ENCODE measurements around the gene MUC16.
"Not testable (repeated sequence)": the region's sequence is repeated elsewhere in the genome, so short reads cannot be mapped to it uniquely, and the experiment has no call there.

MUC16 gene

GRCh38 chr19:9009935-9010651, at the start of gene MUC16:
TSS of gene MUC16 (minus strand) at chr19:9010409.
- DNase-seq (ENCODE audit: low spot score in 2 of 2) (no peak), ATAC-seq (replicated peaks; ENCODE audit: extremely low read depth, poor library complexity, severe bottlenecking) (no peak)
- peaks cover 22% of the 10 kb centered on the region for H3K27me3 Mint-ChIP-seq
- H3K9me3 Mint-ChIP-seq: no peaks in the 10 kb centered on the region
- H3K4me3 Mint-ChIP-seq: peak within 1 kb of the TSS; percentile 50
- H3K36me3 Mint-ChIP-seq (ENCODE audit: insufficient read depth): peaks cover 3% of the 10 kb centered on the region
- no peaks in the 10 kb centered on the region for H3K4me1 Mint-ChIP-seq
- H3K27ac Mint-ChIP-seq (ENCODE audit: low read depth): peak within 1 kb of the TSS; percentile 38

DNA sequence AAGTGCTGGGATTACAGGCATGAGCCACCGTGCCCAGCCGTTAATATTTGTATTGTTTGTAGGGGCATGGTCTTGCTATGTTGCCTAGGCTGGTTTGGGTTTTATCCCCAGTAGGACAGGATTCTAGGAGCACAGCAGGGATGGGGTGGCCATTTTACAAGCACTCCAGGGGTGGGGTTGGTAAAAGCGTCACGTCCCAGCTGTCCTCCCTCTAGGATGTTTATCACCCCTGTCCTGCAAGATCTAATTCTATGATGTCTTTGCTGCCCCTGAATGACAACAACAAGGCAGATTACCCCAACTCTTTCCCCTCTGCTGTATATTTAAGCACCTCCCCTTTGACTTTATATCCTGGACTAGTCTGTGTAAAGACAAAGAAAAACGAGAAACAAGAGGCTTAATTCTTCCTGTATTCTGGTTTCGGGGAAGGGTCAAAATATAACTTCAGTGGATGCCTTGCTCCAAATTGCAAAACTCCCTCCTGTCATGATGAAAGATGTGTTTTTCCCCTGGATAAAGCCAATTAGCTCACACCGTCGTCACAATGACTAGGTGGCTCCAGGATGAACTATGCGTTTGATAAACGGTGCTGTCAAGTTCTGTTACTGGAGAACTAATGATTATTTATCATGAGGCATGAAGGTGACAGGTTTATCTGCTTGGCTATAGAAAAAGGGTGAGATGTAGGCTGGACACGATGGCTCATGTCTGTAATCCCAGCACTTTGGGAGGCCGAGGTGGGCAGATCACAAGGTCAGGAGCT, 48.9 kb upstream of the MUC16 start:
- Mint-ChIP-seq H3K27ac (ENCODE audit: low read depth) (no peak overlapping the region), H3K27me3 (peaks cover 18% of the 10 kb centered on the region), H3K4me1 (no peaks in the 10 kb centered on the region), H3K4me3 (no peak overlapping the region), H3K36me3 (ENCODE audit: insufficient read depth) (peaks cover 1% of the 10 kb centered on the region), H3K9me3 (peaks cover 5% of the 10 kb centered on the region)
- DNase-seq (ENCODE audit: low spot score in 2 of 2) (no peak), ATAC-seq (replicated peaks; ENCODE audit: extremely low read depth, poor library complexity, severe bottlenecking) (no peak)

- no peak overlapping the region for H3K4me3 Mint-ChIP-seq
- ATAC-seq (replicated peaks; ENCODE audit: extremely low read depth, poor library complexity, severe bottlenecking) (no peak), DNase-seq (ENCODE audit: low spot score in 2 of 2) (no peak)
- no peak overlapping the region for H3K27ac Mint-ChIP-seq (ENCODE audit: low read depth)
- peaks cover 5% of the 10 kb centered on the region for H3K9me3 Mint-ChIP-seq
- H3K27me3 Mint-ChIP-seq: peaks cover 11% of the 10 kb centered on the region
- peaks cover 1% of the 10 kb centered on the region for H3K36me3 Mint-ChIP-seq (ENCODE audit: insufficient read depth)
- H3K4me1 Mint-ChIP-seq: no peaks in the 10 kb centered on the region
These were observed 47.5 kb upstream of the MUC16 start for GRCh38 chr19:9057505-9058258.

DNA sequence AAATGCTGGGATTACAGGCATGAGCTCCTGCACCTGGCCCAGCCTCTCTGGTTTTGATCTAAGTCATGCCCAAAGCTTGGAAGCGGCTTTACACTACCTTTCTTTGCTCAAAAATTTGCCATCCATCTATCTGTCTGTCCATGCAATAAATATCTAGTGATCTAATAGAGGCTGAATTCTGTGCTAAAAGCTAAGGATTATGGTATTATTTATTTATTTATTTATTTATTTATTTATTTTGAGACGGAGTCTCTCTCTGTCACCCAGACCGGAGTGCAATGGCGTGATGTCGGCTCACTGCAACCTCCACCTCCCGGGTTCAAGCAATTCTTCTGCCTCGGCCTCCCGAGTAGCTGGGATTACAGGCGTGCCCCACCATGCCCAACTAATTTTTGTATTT, 45.9 kb upstream of the MUC16 start:
- H3K27ac Mint-ChIP-seq (ENCODE audit: low read depth); H3K4me1 Mint-ChIP-seq; H3K9me3 Mint-ChIP-seq; DNase-seq (ENCODE audit: low spot score in 2 of 2); H3K4me3 Mint-ChIP-seq; H3K36me3 Mint-ChIP-seq (ENCODE audit: insufficient read depth); ATAC-seq (replicated peaks; ENCODE audit: extremely low read depth, poor library complexity, severe bottlenecking); H3K27me3 Mint-ChIP-seq: not testable (repeated sequence)

DNA sequence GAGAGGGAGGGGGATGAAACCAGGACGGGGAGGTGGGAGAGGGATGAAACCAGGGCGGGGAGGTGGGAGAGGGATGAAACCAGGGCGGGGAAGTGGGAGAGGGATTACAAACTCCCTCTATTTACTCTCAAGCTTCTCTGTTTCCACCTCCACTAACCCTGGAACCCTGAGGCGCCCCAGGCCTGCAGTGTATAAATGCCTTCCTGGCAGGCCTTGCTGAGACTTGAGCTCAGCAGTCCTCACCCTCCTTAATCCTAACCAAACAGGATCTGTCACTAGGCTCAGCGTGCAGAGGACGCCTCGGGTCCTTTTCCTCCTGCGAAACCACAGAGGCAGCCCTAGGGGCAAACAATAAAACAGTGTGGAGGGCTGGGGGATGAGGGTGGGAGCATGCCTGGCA, 44.6 kb upstream of the MUC16 start:
- no peak overlapping the region for H3K27ac Mint-ChIP-seq (ENCODE audit: low read depth)
- peaks cover 5% of the 10 kb centered on the region for H3K9me3 Mint-ChIP-seq
- peaks cover 1% of the 10 kb centered on the region for H3K36me3 Mint-ChIP-seq (ENCODE audit: insufficient read depth)
- DNase-seq (ENCODE audit: low spot score in 2 of 2) (no peak), ATAC-seq (replicated peaks; ENCODE audit: extremely low read depth, poor library complexity, severe bottlenecking) (no peak)
- peaks cover 8% of the 10 kb centered on the region for H3K27me3 Mint-ChIP-seq
- no peaks in the 10 kb centered on the region for H3K4me1 Mint-ChIP-seq
- H3K4me3 Mint-ChIP-seq: no peak overlapping the region

DNA sequence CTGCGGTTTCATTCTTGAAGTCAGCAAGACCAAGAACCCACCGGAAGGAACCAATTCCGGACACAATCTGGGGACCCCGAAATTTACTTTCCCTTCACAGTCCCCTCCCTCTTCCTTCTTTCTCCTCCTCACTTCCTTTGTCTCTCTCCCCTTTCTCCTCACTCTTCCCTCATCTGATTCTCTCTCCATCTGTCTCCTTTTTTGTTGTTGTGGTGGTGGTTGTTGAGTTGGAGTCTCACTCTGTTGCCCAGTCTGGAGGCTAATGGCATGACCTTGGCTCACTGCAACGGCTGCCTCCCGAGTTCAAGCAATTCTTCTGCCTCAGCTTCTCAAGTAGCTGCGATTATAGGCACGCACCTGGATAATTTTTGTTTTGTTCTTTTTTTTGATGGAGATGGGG, 44.0 kb upstream of the MUC16 start:
- ATAC-seq (replicated peaks; ENCODE audit: extremely low read depth, poor library complexity, severe bottlenecking) (no peak), DNase-seq (ENCODE audit: low spot score in 2 of 2) (no peak)
- H3K4me3 Mint-ChIP-seq: no peak overlapping the region
- H3K9me3 Mint-ChIP-seq: peaks cover 5% of the 10 kb centered on the region
- peaks cover 1% of the 10 kb centered on the region for H3K36me3 Mint-ChIP-seq (ENCODE audit: insufficient read depth)
- no peak overlapping the region for H3K27ac Mint-ChIP-seq (ENCODE audit: low read depth)
- peaks cover 8% of the 10 kb centered on the region for H3K27me3 Mint-ChIP-seq
- H3K4me1 Mint-ChIP-seq: no peaks in the 10 kb centered on the region

- not testable (repeated sequence) for DNase-seq (ENCODE audit: low spot score in 2 of 2); H3K27me3 Mint-ChIP-seq; H3K36me3 Mint-ChIP-seq (ENCODE audit: insufficient read depth); H3K4me1 Mint-ChIP-seq; ATAC-seq (replicated peaks; ENCODE audit: extremely low read depth, poor library complexity, severe bottlenecking); H3K27ac Mint-ChIP-seq (ENCODE audit: low read depth); H3K9me3 Mint-ChIP-seq; H3K4me3 Mint-ChIP-seq
These were observed 43.5 kb upstream of the MUC16 start for GRCh38 chr19:9053674-9054073.

DNA sequence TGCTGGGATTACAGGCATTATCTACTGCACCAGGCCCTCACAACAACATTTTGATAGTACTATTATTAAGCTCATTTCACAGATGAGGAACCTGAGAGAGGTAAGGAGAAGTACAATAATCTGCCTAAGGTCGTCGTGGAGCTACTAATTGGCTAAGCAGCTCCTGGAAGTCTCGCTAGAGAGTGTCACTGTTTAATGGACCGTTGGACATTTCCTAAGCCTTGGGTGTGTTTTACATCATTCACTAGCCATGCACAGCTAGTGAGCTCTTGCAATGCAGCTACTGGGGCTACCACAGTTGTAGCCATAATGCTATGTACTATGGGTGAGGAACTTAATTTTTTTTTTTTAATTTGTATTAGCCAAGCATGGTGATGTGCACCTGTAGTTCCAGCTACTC, 42.7 kb upstream of the MUC16 start:
- no peaks in the 10 kb centered on the region for H3K4me1 Mint-ChIP-seq
- H3K4me3 Mint-ChIP-seq: no peak overlapping the region
- ATAC-seq (replicated peaks; ENCODE audit: extremely low read depth, poor library complexity, severe bottlenecking): no peak
- peaks cover 1% of the 10 kb centered on the region for H3K36me3 Mint-ChIP-seq (ENCODE audit: insufficient read depth)
- peaks cover 3% of the 10 kb centered on the region for H3K9me3 Mint-ChIP-seq
- no peak overlapping the region for H3K27ac Mint-ChIP-seq (ENCODE audit: low read depth)
- H3K27me3 Mint-ChIP-seq: peaks cover 5% of the 10 kb centered on the region
- no peak for DNase-seq (ENCODE audit: low spot score in 2 of 2)

DNA sequence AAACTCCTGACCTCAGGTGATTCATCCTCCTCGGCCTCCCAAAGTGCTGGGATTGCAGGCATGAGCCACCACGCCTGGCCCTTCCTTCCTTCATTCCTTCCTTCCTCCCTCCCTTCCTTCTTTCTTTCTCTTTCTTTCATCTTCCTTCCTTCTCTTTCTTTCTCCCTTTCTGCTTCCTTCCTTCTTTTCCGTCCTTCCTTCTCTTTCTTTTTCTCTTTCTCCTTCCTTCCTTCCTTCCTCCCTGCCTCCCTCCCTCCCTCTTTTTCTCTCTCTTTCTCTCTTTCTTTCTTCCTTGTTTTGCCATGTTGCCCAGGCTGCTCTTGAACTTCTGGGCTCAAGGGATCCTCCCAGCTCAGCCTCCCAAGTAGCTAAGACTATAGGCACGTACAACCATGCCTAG, 36.5 kb upstream of the MUC16 start:
- H3K36me3 Mint-ChIP-seq (ENCODE audit: insufficient read depth): no peaks in the 10 kb centered on the region
- no peaks in the 10 kb centered on the region for H3K4me1 Mint-ChIP-seq
- ATAC-seq (replicated peaks; ENCODE audit: extremely low read depth, poor library complexity, severe bottlenecking): no peak
- H3K9me3 Mint-ChIP-seq: no peaks in the 10 kb centered on the region
- H3K4me3 Mint-ChIP-seq: no peak overlapping the region
- no peak overlapping the region for H3K27ac Mint-ChIP-seq (ENCODE audit: low read depth)
- peaks cover 33% of the 10 kb centered on the region for H3K27me3 Mint-ChIP-seq
- DNase-seq (ENCODE audit: low spot score in 2 of 2): no peak

- DNase-seq (ENCODE audit: low spot score in 2 of 2): no peak
- H3K4me3 Mint-ChIP-seq: no peak overlapping the region
- H3K36me3 Mint-ChIP-seq (ENCODE audit: insufficient read depth): no peaks in the 10 kb centered on the region
- peaks cover 33% of the 10 kb centered on the region for H3K27me3 Mint-ChIP-seq
- no peaks in the 10 kb centered on the region for H3K4me1 Mint-ChIP-seq
- no peak for ATAC-seq (replicated peaks; ENCODE audit: extremely low read depth, poor library complexity, severe bottlenecking)
- H3K27ac Mint-ChIP-seq (ENCODE audit: low read depth): no peak overlapping the region
- no peaks in the 10 kb centered on the region for H3K9me3 Mint-ChIP-seq
These were observed 34.2 kb upstream of the MUC16 start for GRCh38 chr19:9044449-9044848.

- Mint-ChIP-seq H3K27me3 (peaks cover 33% of the 10 kb centered on the region), H3K4me3 (no peak overlapping the region), H3K27ac (ENCODE audit: low read depth) (no peak overlapping the region), H3K36me3 (ENCODE audit: insufficient read depth) (no peaks in the 10 kb centered on the region), H3K4me1 (no peaks in the 10 kb centered on the region), H3K9me3 (no peaks in the 10 kb centered on the region)
- no peak for DNase-seq (ENCODE audit: low spot score in 2 of 2)
- no peak for ATAC-seq (replicated peaks; ENCODE audit: extremely low read depth, poor library complexity, severe bottlenecking)
These were observed 33.3 kb upstream of the MUC16 start for GRCh38 chr19:9043524-9043923.

DNA sequence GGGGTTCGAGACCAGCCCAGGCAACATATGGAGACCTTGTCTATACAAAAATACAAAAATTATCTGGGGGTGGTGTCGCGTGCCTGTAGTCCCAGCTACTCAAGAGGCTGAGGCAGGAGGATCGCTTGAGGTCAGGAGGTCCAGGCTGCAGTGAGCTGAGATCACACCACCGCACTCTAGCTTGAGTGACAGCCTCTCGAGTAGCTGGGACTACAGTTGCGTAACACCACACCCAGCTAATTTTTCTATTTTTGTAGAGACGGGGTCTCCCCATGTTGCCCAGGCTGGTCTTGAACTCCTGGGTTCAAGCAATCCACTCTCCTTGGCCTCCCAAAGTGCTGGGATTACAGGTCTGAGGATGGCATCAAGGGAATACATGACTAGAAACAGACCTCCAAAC, 30.8 kb upstream of the MUC16 start:
- Mint-ChIP-seq H3K27ac (ENCODE audit: low read depth) (no peak overlapping the region), H3K4me3 (no peak overlapping the region), H3K27me3 (peaks cover 18% of the 10 kb centered on the region), H3K36me3 (ENCODE audit: insufficient read depth) (no peaks in the 10 kb centered on the region), H3K9me3 (no peaks in the 10 kb centered on the region), H3K4me1 (no peaks in the 10 kb centered on the region)
- no peak for DNase-seq (ENCODE audit: low spot score in 2 of 2)
- ATAC-seq (replicated peaks; ENCODE audit: extremely low read depth, poor library complexity, severe bottlenecking): no peak

DNA sequence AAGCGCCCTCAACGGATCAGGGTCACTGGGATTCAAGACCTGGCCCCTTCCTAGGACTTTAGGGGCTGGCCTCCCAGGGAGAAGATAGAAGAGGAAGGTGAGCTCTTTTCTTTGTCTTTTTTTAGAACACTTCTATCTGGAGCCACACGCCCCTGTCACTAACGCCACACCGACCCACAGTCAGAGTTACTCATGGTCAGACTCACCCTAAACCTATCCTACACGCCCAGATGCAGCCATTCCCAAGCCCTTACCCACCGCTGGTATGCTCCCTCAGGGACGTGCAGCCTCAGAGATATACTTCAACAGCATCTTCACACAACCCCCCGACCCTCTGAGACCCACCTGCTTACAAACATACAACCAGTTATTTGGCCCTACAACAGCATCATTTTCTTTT, 29.9 kb upstream of the MUC16 start:
- Mint-ChIP-seq H3K27ac (ENCODE audit: low read depth) (no peak overlapping the region), H3K9me3 (no peaks in the 10 kb centered on the region), H3K4me1 (no peaks in the 10 kb centered on the region), H3K36me3 (ENCODE audit: insufficient read depth) (no peaks in the 10 kb centered on the region), H3K27me3 (peaks cover 13% of the 10 kb centered on the region), H3K4me3 (no peak overlapping the region)
- DNase-seq (ENCODE audit: low spot score in 2 of 2): no peak
- ATAC-seq (replicated peaks; ENCODE audit: extremely low read depth, poor library complexity, severe bottlenecking): no peak
